Upper lobe of left lung (tissue), 4 donors: ENCODE results near the gene IRF2BP1.

Experiments used
- CTCF ChIP-seq, 6 experiments: fragments of 450-650 bp in 4 of 6; fragments of 200-600 bp in 2 of 6; sonication (generic) in 2 of 6; IDR thresholded peaks; one replicate each; pipeline ENCODE4 v1.5.1; 2016 to 2019; ENCODE audit warnings: antibody characterized with exemption in 6 of 6
- EP300 ChIP-seq, 4 donors: sonication (generic); formaldehyde crosslinking; IDR thresholded peaks; one replicate each; pipeline ENCODE4 v1.5.1; 2017; ENCODE audit warnings: antibody characterized with exemption in 4 of 4, control low read depth in 2 of 4
- POLR2A ChIP-seq, 4 donors: fragments of 450-650 bp; IDR thresholded peaks; one replicate each; pipeline ENCODE4 v1.5.1; 2016 to 2017; ENCODE audit warnings: antibody characterized with exemption in 4 of 4, mild to moderate bottlenecking in 2 of 4
- POLR2AphosphoS5 ChIP-seq, 2 donors: sonication (generic); formaldehyde crosslinking; IDR thresholded peaks; one replicate each; pipeline ENCODE4 v1.5.1; 2017; ENCODE audit warnings: antibody characterized with exemption in 2 of 2

DNA sequence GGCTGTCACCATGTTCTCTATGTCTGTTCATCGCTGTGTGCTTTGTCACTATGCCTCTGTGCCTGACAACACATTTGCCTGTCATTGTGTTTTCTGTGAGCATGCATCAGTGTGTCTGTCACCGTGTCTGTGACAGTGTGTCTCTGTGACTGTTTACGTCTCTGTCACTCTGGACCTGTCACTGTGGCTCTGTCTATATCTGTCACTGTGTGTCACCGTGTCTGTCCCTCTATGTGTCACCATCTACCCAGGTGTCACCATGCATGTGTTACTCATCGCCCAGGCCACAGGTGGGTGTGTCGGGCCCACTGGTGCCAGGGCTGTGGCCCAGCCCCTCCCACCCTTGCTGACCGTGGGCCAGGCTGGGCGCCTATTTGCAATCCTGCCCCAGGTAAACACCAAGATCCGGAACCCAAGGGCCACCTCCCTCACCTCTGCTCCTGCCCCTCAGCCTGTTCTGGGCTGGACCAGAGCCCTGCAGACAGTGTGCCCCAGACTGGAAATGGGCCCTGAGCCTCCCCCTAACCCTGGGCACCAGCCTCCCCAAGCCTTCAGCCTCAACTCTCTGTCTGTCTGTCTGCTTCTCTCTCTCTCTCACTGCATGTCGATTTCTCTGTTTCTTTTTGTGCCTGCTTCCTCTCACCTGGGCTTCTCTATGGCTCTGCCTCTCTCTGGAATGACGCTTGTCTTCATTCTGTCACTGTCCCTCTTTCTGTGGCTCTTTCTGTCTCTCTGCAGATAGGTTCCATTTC lies 7.7 kb downstream of the IRF2BP1 start:
- TF ChIP-seq CTCF (IDR thresholded peaks at IDR 0.05) (no peak), POLR2AphosphoS5 (IDR thresholded peaks at IDR 0.05) (no peak), POLR2A (IDR thresholded peaks at IDR 0.05) (no peak), EP300 (IDR thresholded peaks at IDR 0.05) (no peak)
